Pulmonary artery endothelial cell (primary cell): ENCODE results near the gene LYPD4. TPM values are rescaled to one million over a fixed set of nuclear protein-coding genes. Genes with fewer than 3 reads are reported as not detected.

Source experiments
- DNase-seq: peaks from one replicate; pipeline ENCODE4 v3.0.0-alpha.2; 2011; ENCODE audit warnings: low read depth, low spot score
- total RNA-seq: library from RNA; depleted of rRNA; stranded (reverse); fragments of >200 nt; gene quantifications from 2 replicates; pipeline ENCODE4 v1.2.3, GENCODE V29; 2014

The LYPD4 gene
- total RNA-seq, 1 donor from 2014 or later = not detected

GRCh38 chr19:41851456-41851855, 7.0 kb upstream of the LYPD4 start:
- no peak for DNase-seq

- no peak for DNase-seq
Measured at GRCh38 chr19:41850381-41850780, 5.9 kb upstream of the LYPD4 start.

- DNase-seq = no peak
Measured at GRCh38 chr19:41849067-41849466, 4.6 kb upstream of the LYPD4 start.

GRCh38 chr19:41848666-41849065, 4.2 kb upstream of the LYPD4 start:
- no peak for DNase-seq

GRCh38 chr19:41847351-41848105, 3.0 kb upstream of the LYPD4 start:
- no peak for DNase-seq

- no peak for DNase-seq
Measured at GRCh38 chr19:41845051-41845590, 638 bp upstream of the LYPD4 start.

GRCh38 chr19:41845001-41845050, 343 bp upstream of the LYPD4 start, which contains the start of gene DMRTC2:
DMRTC2 (plus strand) TSS chr19:41845042; CDS start chr19:41847429, 2,387 bp downstream.
- no peak for DNase-seq

- DNase-seq = no peak
Measured at GRCh38 chr19:41843371-41843770, 1.1 kb downstream of the LYPD4 start.

- no peak for DNase-seq
Measured at GRCh38 chr19:41839211-41839610, 5.3 kb downstream of the LYPD4 start.

- DNase-seq = no peak
Measured at GRCh38 chr19:41837981-41838708, 6.3 kb downstream of the LYPD4 start.

GRCh38 chr19:41821003-41821735, 23.3 kb downstream of the LYPD4 start:
- DNase-seq = no peak

GRCh38 chr19:41816761-41817160, 27.7 kb downstream of the LYPD4 start:
- DNase-seq = no peak

- DNase-seq = no peak
Measured at GRCh38 chr19:41815301-41815700, 29.2 kb downstream of the LYPD4 start.

GRCh38 chr19:41813911-41814310, 30.6 kb downstream of the LYPD4 start:
- DNase-seq = no peak

- no peak for DNase-seq
Measured at GRCh38 chr19:41811981-41812380, 32.5 kb downstream of the LYPD4 start.

GRCh38 chr19:41811036-41811435, 33.4 kb downstream of the LYPD4 start:
- DNase-seq = no peak

- DNase-seq = no peak
Measured at GRCh38 chr19:41810301-41810700, 34.2 kb downstream of the LYPD4 start.

GRCh38 chr19:41808663-41809566, 35.6 kb downstream of the LYPD4 start:
- DNase-seq = no peak

- DNase-seq = no peak
Measured at GRCh38 chr19:41807176-41807575, 37.3 kb downstream of the LYPD4 start.

- DNase-seq = no peak
Measured at GRCh38 chr19:41804336-41804735, 40.1 kb downstream of the LYPD4 start.

GRCh38 chr19:41802770-41803169, 41.7 kb downstream of the LYPD4 start:
- no peak for DNase-seq
